Coronary artery (tissue), 2 donors: ENCODE measurements around the gene CD93.

Experiments used
- DNase-seq: peaks from one replicate; pipeline ENCODE4 v3.0.0-alpha.2; 2017; ENCODE audit warnings: low spot score
- H3K27ac ChIP-seq, 2 donors: fragments of 200-600 bp; sonication (generic); one replicate each; pipeline ENCODE4 v1.5.1; 2016 to 2019
- H3K4me3 ChIP-seq: fragments of 200-600 bp; sonication (generic); 2 replicates; pipeline ENCODE4 v1.5.1; 2016; ENCODE audit warnings: mild to moderate bottlenecking, moderate library complexity
- CTCF ChIP-seq: fragments of 200-600 bp; sonication (generic); IDR thresholded peaks from one replicate; pipeline ENCODE4 v1.5.1; 2019; ENCODE audit warnings: antibody characterized with exemption

CD93 gene

GRCh38 chr20:23120261-23120660, 34.1 kb upstream of the CD93 start:
- H3K4me3 ChIP-seq = no peak overlapping the region
- DNase-seq = no peak
- TF ChIP-seq CTCF = no peak
- peak overlapping the region in 1 of 2 donors; percentile 60 for H3K27ac ChIP-seq

- H3K4me3 ChIP-seq = no peak overlapping the region
- no peak for TF ChIP-seq CTCF
- DNase-seq = no peak
- H3K27ac ChIP-seq = peak overlapping the region in 1 of 2 donors; percentile 60
These were observed 33.5 kb upstream of the CD93 start for GRCh38 chr20:23119456-23120216.

DNA sequence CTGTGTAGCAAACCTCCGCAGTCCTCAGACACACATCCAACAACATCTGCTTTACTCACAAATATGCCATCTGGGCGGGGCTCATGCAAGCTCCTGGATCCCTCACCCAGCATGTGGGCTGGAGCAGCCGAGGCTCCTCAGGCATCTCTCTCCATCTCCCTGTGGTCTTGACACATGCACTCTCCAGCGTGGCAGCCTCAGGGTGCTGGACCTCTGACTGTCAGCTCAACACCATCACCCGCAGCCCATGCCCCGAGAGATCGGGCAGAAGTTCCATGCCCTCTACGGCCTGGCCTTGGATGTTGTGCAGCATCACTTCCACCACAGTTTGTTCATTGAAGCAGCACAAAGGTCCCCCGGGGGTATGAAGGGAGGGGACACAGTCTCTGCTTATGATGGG, 32.6 kb upstream of the CD93 start:
- Histone ChIP-seq H3K27ac (peak overlapping the region in 1 of 2 donors; percentile 20), H3K4me3 (no peak overlapping the region)
- TF ChIP-seq CTCF = no peak
- DNase-seq = no peak

GRCh38 chr20:23118144-23118543, 32.0 kb upstream of the CD93 start:
- Histone ChIP-seq H3K4me3 (no peak overlapping the region), H3K27ac (no peak overlapping the region)
- no peak for DNase-seq
- no peak for TF ChIP-seq CTCF

DNA sequence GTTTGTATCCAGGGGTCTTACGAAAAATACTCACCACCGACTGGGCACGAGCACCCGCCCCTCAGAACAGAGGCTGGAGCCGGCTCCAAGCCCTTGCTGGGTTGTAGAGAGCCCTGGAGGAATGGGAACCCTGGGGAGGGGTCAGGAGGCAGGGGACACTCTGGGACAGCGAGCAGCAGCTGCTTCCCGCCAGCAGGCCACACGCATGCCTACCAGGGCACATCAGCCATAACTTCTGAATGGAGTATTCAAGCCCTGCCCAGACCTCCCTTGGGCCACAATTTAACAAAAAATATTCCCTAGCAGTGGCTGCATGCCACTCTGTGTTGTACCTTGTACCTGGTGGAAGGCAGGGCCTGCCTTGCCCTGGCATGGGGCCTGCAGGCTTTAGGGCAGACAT, 31.6 kb upstream of the CD93 start:
- Histone ChIP-seq H3K27ac (no peak overlapping the region), H3K4me3 (no peak overlapping the region)
- DNase-seq = no peak
- TF ChIP-seq CTCF = no peak

DNA sequence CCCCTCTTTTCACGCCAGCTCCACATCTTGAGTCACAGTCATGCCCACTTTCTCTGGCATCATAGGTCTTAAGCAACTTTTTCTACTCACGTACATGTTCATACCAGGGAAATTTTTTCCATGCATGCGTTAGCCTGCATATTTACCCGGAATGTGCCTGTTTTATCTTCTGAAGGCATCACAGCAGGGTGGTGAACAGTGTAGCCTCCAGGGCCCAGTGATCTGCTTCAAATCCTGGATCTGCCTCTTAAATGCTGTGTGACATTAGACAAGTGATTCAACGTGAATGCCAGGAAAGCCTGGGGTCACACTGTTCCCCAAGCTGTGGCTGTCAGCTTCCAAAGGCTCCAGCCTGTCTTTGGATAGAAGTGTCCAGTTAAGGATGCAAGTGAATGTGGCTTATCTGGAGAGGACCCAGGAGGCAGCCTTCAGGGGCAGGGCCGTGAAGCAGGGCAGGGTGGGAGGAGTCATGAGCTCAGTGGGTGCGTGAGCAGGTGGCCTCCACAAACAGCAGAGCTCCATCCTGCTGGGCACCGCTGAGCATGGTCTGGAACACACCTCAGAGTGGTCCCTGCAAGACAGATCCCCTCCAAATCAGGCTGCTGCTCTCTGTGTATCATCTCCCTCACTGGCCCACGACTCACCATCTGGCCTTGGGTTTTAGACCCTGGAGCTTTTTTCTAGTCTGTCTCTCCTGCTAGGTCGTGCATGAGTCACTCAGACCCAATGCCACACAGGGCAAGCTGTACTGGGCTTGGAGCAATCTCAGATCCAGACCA, 30.4 kb upstream of the CD93 start:
- DNase-seq = no peak
- Histone ChIP-seq H3K4me3 (no peak overlapping the region), H3K27ac (peak overlapping the region in 1 of 2 donors; percentile 68)
- no peak for TF ChIP-seq CTCF
